Measurements from ENCODE around the gene ARHGAP15.

The ARHGAP15 gene

GRCh38 chr2:143498496-143498895, 369.3 kb downstream of the ARHGAP15 start:
- TF ChIP-seq FOXM1 (IDR thresholded peaks at IDR 0.05; ENCODE audit: borderline replicate concordance) (no peak), ZNF384 (IDR thresholded peaks at IDR 0.05) (no peak), L3MBTL2 (conservative IDR thresholded peaks at IDR 0.05) (no peak), ELF4 (IDR thresholded peaks at IDR 0.05) (no peak), CTBP1 (IDR thresholded peaks at IDR 0.05; ENCODE audit: borderline replicate concordance) (no peak), TARDBP (IDR thresholded peaks at IDR 0.05) (no peak), NFRKB (IDR thresholded peaks at IDR 0.05) (no peak), HDGF (IDR thresholded peaks at IDR 0.05; ENCODE audit: borderline replicate concordance) (no peak), FOXK2 (IDR thresholded peaks at IDR 0.05) (no peak), PKNOX1 (IDR thresholded peaks at IDR 0.05) (no peak), SUZ12 (IDR thresholded peaks at IDR 0.05) (no peak), LEF1 (IDR thresholded peaks at IDR 0.05; ENCODE audit: borderline replicate concordance) (no peak), ARNT (IDR thresholded peaks at IDR 0.05) (no peak), FOXA1 (IDR thresholded peaks at IDR 0.05) (no peak), SP1 (IDR thresholded peaks at IDR 0.05) (no peak), BHLHE40 (IDR thresholded peaks at IDR 0.05; ENCODE audit: borderline replicate concordance) (no peak)
- ChIA-PET POLR2A (no interaction called here), CTCF (no interaction called here)
- no peak for DNase-seq (ENCODE audit: extremely low spot score)

GRCh38 chr2:143499061-143499460, 369.8 kb downstream of the ARHGAP15 start:
- ChIA-PET POLR2A (no interaction called here), CTCF (no interaction called here)
- no peak for TF ChIP-seq CTBP1 (IDR thresholded peaks at IDR 0.05; ENCODE audit: borderline replicate concordance)
- no peak for TF ChIP-seq SP1 (IDR thresholded peaks at IDR 0.05)
- no peak for TF ChIP-seq PKNOX1 (IDR thresholded peaks at IDR 0.05)
- no peak for TF ChIP-seq FOXM1 (IDR thresholded peaks at IDR 0.05; ENCODE audit: borderline replicate concordance)
- TF ChIP-seq ARNT (IDR thresholded peaks at IDR 0.05): no peak
- TF ChIP-seq L3MBTL2 (conservative IDR thresholded peaks at IDR 0.05): no peak
- no peak for TF ChIP-seq SUZ12 (IDR thresholded peaks at IDR 0.05)
- no peak for TF ChIP-seq NFRKB (IDR thresholded peaks at IDR 0.05)
- no peak for TF ChIP-seq TARDBP (IDR thresholded peaks at IDR 0.05)
- no peak for TF ChIP-seq FOXK2 (IDR thresholded peaks at IDR 0.05)
- no peak for TF ChIP-seq ZNF384 (IDR thresholded peaks at IDR 0.05)
- no peak for TF ChIP-seq HDGF (IDR thresholded peaks at IDR 0.05; ENCODE audit: borderline replicate concordance)
- no peak for DNase-seq (ENCODE audit: extremely low spot score)

- no peak for TF ChIP-seq PKNOX1 (IDR thresholded peaks at IDR 0.05)
- TF ChIP-seq FOXK2 (IDR thresholded peaks at IDR 0.05): no peak
- no peak for TF ChIP-seq SUZ12 (IDR thresholded peaks at IDR 0.05)
- TF ChIP-seq ZNF384 (IDR thresholded peaks at IDR 0.05): no peak
- no peak for TF ChIP-seq L3MBTL2 (conservative IDR thresholded peaks at IDR 0.05)
- ChIA-PET POLR2A (no interaction called here), CTCF (no interaction called here)
Observed at GRCh38 chr2:143501106-143501676, 372.0 kb downstream of the ARHGAP15 start.

GRCh38 chr2:143503280-143503679, 374.1 kb downstream of the ARHGAP15 start:
- CTCF ChIA-PET: no interaction called here
- TF ChIP-seq BHLHE40 (IDR thresholded peaks at IDR 0.05; ENCODE audit: borderline replicate concordance) (no peak), FOXM1 (IDR thresholded peaks at IDR 0.05; ENCODE audit: borderline replicate concordance) (no peak), L3MBTL2 (conservative IDR thresholded peaks at IDR 0.05) (no peak), LEF1 (IDR thresholded peaks at IDR 0.05; ENCODE audit: borderline replicate concordance) (no peak)
- no peak for DNase-seq (ENCODE audit: extremely low spot score)
- POLR2A ChIA-PET: no interaction called here

More at GRCh38 chr2:143501106-143501676, 372.0 kb downstream of the ARHGAP15 start:
- DNase-seq (ENCODE audit: extremely low spot score): no peak

GRCh38 chr2:143504397-143504796, 375.2 kb downstream of the ARHGAP15 start:
- CTCF ChIA-PET: no interaction called here
- no peak for DNase-seq (ENCODE audit: extremely low spot score)
- POLR2A ChIA-PET: no interaction called here
- TF ChIP-seq BHLHE40 (IDR thresholded peaks at IDR 0.05; ENCODE audit: borderline replicate concordance) (no peak), L3MBTL2 (conservative IDR thresholded peaks at IDR 0.05) (no peak), FOXK2 (IDR thresholded peaks at IDR 0.05) (no peak)

GRCh38 chr2:143505542-143505941, 376.3 kb downstream of the ARHGAP15 start:
- POLR2A ChIA-PET: no interaction called here
- CTCF ChIA-PET: no interaction called here
- DNase-seq (ENCODE audit: extremely low spot score): no peak
- TF ChIP-seq FOXA1 (IDR thresholded peaks at IDR 0.05) (no peak), LEF1 (IDR thresholded peaks at IDR 0.05; ENCODE audit: borderline replicate concordance) (no peak), PKNOX1 (IDR thresholded peaks at IDR 0.05) (no peak), CTBP1 (IDR thresholded peaks at IDR 0.05; ENCODE audit: borderline replicate concordance) (no peak), ZNF384 (IDR thresholded peaks at IDR 0.05) (no peak), TARDBP (IDR thresholded peaks at IDR 0.05) (no peak), FOXM1 (IDR thresholded peaks at IDR 0.05; ENCODE audit: borderline replicate concordance) (no peak), L3MBTL2 (conservative IDR thresholded peaks at IDR 0.05) (no peak), BHLHE40 (IDR thresholded peaks at IDR 0.05; ENCODE audit: borderline replicate concordance) (no peak), ELF4 (IDR thresholded peaks at IDR 0.05) (no peak), HDGF (IDR thresholded peaks at IDR 0.05; ENCODE audit: borderline replicate concordance) (no peak), SP1 (IDR thresholded peaks at IDR 0.05) (no peak), FOXK2 (IDR thresholded peaks at IDR 0.05) (no peak), NFRKB (IDR thresholded peaks at IDR 0.05) (no peak), SUZ12 (IDR thresholded peaks at IDR 0.05) (no peak), ARNT (IDR thresholded peaks at IDR 0.05) (no peak)

Data from HEK293T (cell line).